ENCODE measurements around the gene RBMS2. TPM values are rescaled to one million over a fixed set of nuclear protein-coding genes. Genes with fewer than 3 reads are reported as not detected.

RBMS2 gene
- polyA plus RNA-seq, 2 of the 4 experiments (the other 2 are of a cell fraction): 13.3 to 46.4 TPM

- no peak for TF ChIP-seq HOXB13 (CRISPR knock-in tag; IDR thresholded peaks at IDR 0.05; ENCODE audit: low read depth)
- no peak for TF ChIP-seq CHD2 (IDR thresholded peaks at IDR 0.05; ENCODE audit: low read length, partially characterized antibody)
Measured at GRCh38 chr12:56571121-56571520, 49.5 kb downstream of the RBMS2 start (continued).

GRCh38 chr12:56572288-56572687 is 50.7 kb downstream of the RBMS2 start:
- CTCF ChIA-PET: interaction anchor here (0.9 to 4.8 kb wide), 12 partner anchors 9 to 147 kb away, joined by 3 to 83 read pairs (median 6); partner anchors contain the start of gene RBMS2
- no peak overlapping the region for H3K4me3 ChIP-seq
- FAIRE-seq: no peak

More at GRCh38 chr12:56572288-56572687, 50.7 kb downstream of the RBMS2 start:
- ATAC-seq: no peak
- TF ChIP-seq REST (IDR thresholded peaks at IDR 0.05) (no peak), ZNF302 (CRISPR knock-in tag; IDR thresholded peaks at IDR 0.05) (no peak), SMC3 (IDR thresholded peaks at IDR 0.05) (no peak), HES2 (IDR thresholded peaks at IDR 0.05) (no peak), POLR2A (IDR thresholded peaks at IDR 0.05; ENCODE audit: low read length) (no peak), ATOH8 (CRISPR knock-in tag; IDR thresholded peaks at IDR 0.05; ENCODE audit: low read depth) (no peak), ZC3H11A (IDR thresholded peaks at IDR 0.05) (no peak), USF2 (IDR thresholded peaks at IDR 0.05) (no peak), EP300 (IDR thresholded peaks at IDR 0.05) (no peak), ELK1 (IDR thresholded peaks at IDR 0.05; ENCODE audit: low read depth, low read length) (no peak), ESRRA (IDR thresholded peaks at IDR 0.05; ENCODE audit: borderline replicate concordance, low read length) (no peak), MAFK (IDR thresholded peaks at IDR 0.05; ENCODE audit: partially characterized antibody) (no peak), MAZ (IDR thresholded peaks at IDR 0.05; ENCODE audit: borderline replicate concordance, low read depth, low read length) (no peak), CBX8 (IDR thresholded peaks at IDR 0.05) (no peak), HOXA7 (CRISPR knock-in tag; IDR thresholded peaks at IDR 0.05) (no peak), GATA3 (IDR thresholded peaks at IDR 0.05; ENCODE audit: borderline replicate concordance) (no peak), ZFP36 (IDR thresholded peaks at IDR 0.05; ENCODE audit: borderline replicate concordance, partially characterized antibody) (no peak)
- H3K9me3 ChIP-seq: no peaks in the 10 kb centered on the region
- no peak overlapping the region for H3K4me2 ChIP-seq
- H3K4me1 ChIP-seq: no peaks in the 10 kb centered on the region
- 85% methylated on average over 1 of the region's 1 CpG for WGBS (ENCODE audit: missing lambda C conversion rate)
- no peak overlapping the region for H3K27ac ChIP-seq
- POLR2A ChIA-PET: no interaction called here
- DNase-seq (ENCODE audit: low read depth in 1 of 2, low spot score in 1 of 2): no peak

All from A549 (cell line).